ENCODE data around the gene TLL1.

The TLL1 gene

GRCh38 chr4:165872461-165873297 lies at the start of gene TLL1:
TSS of gene TLL1 (plus strand) at chr4:165873237. CDS start at chr4:165873905, 668 bp downstream.
- peak; percentile 32 for DNase-seq (ENCODE audit: insufficient read length, low spot score)

GRCh38 chr4:165826166-165826565 lies 46.9 kb upstream of the TLL1 start:
- FAIRE-seq, result no peak
- DNase-seq (ENCODE audit: insufficient read length, low spot score), result no peak

More at GRCh38 chr4:165872461-165873297, at the start of gene TLL1:
- no peak for FAIRE-seq

GRCh38 chr4:165827018-165827417 lies 46.0 kb upstream of the TLL1 start:
- DNase-seq (ENCODE audit: insufficient read length, low spot score) (no peak), FAIRE-seq (no peak)

GRCh38 chr4:165828928-165829327 lies 44.1 kb upstream of the TLL1 start:
- no peak for FAIRE-seq

GRCh38 chr4:165834116-165834515 lies 38.9 kb upstream of the TLL1 start:
- FAIRE-seq (no peak), DNase-seq (ENCODE audit: insufficient read length, low spot score) (no peak)

More at GRCh38 chr4:165828928-165829327, 44.1 kb upstream of the TLL1 start:
- DNase-seq (ENCODE audit: insufficient read length, low spot score), result no peak

GRCh38 chr4:165838575-165838974 lies 34.5 kb upstream of the TLL1 start:
- DNase-seq (ENCODE audit: insufficient read length, low spot score) (no peak), FAIRE-seq (no peak)

- FAIRE-seq (no peak), DNase-seq (ENCODE audit: insufficient read length, low spot score) (no peak)
Measured at GRCh38 chr4:165839615-165840333, 33.3 kb upstream of the TLL1 start.

- FAIRE-seq (no peak), DNase-seq (ENCODE audit: insufficient read length, low spot score) (no peak)
Measured at GRCh38 chr4:165842684-165843083, 30.4 kb upstream of the TLL1 start.

- DNase-seq (ENCODE audit: insufficient read length, low spot score), result no peak
- FAIRE-seq, result no peak
Measured at GRCh38 chr4:165844161-165844560, 28.9 kb upstream of the TLL1 start.

- FAIRE-seq (no peak), DNase-seq (ENCODE audit: insufficient read length, low spot score) (no peak)
Measured at GRCh38 chr4:165851256-165851655, 21.8 kb upstream of the TLL1 start.

- no peak for FAIRE-seq
- no peak for DNase-seq (ENCODE audit: insufficient read length, low spot score)
Measured at GRCh38 chr4:165855191-165855590, 17.8 kb upstream of the TLL1 start.

GRCh38 chr4:165861363-165861762 lies 11.7 kb upstream of the TLL1 start:
- FAIRE-seq (no peak), DNase-seq (ENCODE audit: insufficient read length, low spot score) (no peak)

GRCh38 chr4:165864271-165864670 lies 8.8 kb upstream of the TLL1 start:
- DNase-seq (ENCODE audit: insufficient read length, low spot score) (peak; percentile 14), FAIRE-seq (peak; percentile 64)

GRCh38 chr4:165866019-165866650 lies 6.9 kb upstream of the TLL1 start:
- FAIRE-seq (no peak), DNase-seq (ENCODE audit: insufficient read length, low spot score) (no peak)

GRCh38 chr4:165867961-165868360 lies 5.1 kb upstream of the TLL1 start:
- FAIRE-seq (no peak), DNase-seq (ENCODE audit: insufficient read length, low spot score) (no peak)

GRCh38 chr4:165873298-165874071 lies 448 bp downstream of the TLL1 start:
- FAIRE-seq, result peak; percentile 42

GRCh38 chr4:165874072-165874790 lies 1.2 kb downstream of the TLL1 start:
- FAIRE-seq, result no peak
- peak; percentile 26 for DNase-seq (ENCODE audit: insufficient read length, low spot score)

More at GRCh38 chr4:165873298-165874071, 448 bp downstream of the TLL1 start:
- peak; percentile 29 for DNase-seq (ENCODE audit: insufficient read length, low spot score)

- DNase-seq (ENCODE audit: insufficient read length, low spot score), result peak; percentile 15
- FAIRE-seq, result no peak
Measured at GRCh38 chr4:165874791-165875371, 1.8 kb downstream of the TLL1 start.

GRCh38 chr4:165875446-165875845 lies 2.4 kb downstream of the TLL1 start:
- no peak for FAIRE-seq
- DNase-seq (ENCODE audit: insufficient read length, low spot score), result no peak
